Stimulated activated CD4-positive, alpha-beta T cell treated with anti-CD3 and anti-CD28 coated beads, Interleukin-2, amount 100 ng/mL, for 24 hours (primary cell): ENCODE measurements around the gene SIVA1.

Experiments used
- DNase-seq, 2 donors: peaks; one replicate each; pipeline ENCODE4 v3.0.0-alpha.2; 2020

Gene SIVA1

GRCh38 chr14:104798300-104799243 lies 45.6 kb downstream of the SIVA1 start:
- no peak for DNase-seq

- no peak for DNase-seq
Observed at GRCh38 chr14:104799244-104800014, 46.5 kb downstream of the SIVA1 start.

GRCh38 chr14:104800015-104800770 lies 47.2 kb downstream of the SIVA1 start:
- DNase-seq: peak; percentile 80 to 85

DNA sequence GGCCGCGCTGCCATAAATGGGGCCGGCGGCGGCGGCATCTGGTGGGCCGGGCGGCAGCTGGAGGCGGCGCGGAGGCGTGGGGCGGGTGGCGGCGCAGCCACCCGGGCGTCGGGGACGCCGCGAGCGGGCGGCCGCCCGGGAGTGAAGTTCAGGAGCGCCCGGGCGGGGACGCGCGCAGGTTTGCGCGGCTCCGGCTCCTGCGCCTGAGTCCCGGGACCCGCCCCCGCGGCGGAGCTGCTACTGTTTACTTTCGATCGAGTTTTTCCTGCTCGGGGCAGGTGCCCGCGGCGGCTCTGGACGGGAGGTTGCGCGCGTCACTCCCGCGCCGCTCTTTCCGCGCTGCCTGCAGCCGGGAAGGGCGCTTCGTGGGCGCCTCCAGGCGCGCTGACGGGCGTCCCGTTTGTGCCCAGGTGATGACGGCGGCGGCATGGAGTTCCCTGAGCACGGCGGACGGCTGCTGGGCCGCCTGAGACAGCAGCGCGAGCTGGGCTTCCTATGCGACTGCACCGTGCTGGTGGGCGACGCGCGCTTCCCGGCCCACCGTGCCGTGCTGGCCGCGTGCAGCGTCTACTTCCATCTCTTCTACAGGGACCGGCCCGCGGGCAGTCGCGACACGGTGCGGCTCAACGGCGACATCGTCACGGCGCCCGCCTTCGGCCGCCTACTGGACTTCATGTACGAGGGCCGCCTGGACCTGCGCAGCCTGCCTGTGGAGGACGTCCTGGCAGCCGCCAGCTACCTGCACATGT lies 48.0 kb downstream of the SIVA1 start, which contains the start of gene ZBTB42:
TSS of gene ZBTB42 (plus strand) at position 331 of the 749 bp plus-strand sequence. CDS start at position 428, 97 bp downstream.
- DNase-seq: peak; percentile 67 to 77

GRCh38 chr14:104801520-104802393 lies 48.8 kb downstream of the SIVA1 start:
- no peak for DNase-seq

DNA sequence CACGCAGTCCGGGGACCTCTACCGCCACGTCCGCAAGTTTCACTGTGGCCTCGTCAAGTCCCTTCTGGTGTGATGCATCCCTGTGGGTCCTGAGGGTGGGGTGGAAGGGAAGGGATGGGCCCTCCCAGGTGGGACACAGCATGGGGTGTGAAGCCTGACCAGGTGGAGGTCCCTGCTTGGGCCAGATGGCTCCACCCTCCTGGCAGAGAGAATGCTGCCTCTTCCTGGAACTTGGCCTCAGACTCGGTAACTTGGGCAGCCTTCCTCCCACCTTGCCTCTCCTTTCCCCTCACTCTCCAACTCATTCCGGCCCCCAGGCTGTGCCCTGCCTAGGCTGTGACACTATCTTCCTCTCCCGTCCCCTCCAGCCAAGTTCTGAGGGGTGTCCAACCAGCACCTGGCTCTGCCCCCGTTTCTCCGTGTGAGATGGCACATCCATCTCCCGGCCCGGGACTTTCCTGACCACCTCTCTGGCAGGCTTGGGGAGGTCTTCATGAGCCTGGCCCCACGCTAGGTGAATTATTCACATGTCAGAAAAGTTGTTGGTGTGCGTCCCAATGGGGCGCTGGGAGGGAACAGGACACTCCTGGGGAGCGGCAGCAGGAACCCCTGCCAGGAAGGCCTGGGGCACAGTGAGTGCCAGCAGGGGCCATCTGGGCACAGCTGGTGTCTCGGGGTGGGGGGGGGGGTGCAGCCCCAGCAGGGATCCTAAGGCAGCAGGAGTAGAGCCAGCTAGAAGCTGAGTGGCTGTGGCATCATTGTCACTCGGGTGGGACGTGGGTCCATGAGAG lies 49.6 kb downstream of the SIVA1 start:
- DNase-seq: no peak

GRCh38 chr14:104803280-104803911 lies 50.4 kb downstream of the SIVA1 start:
- no peak for DNase-seq

- no peak for DNase-seq
Observed at GRCh38 chr14:104803912-104804410, 51.0 kb downstream of the SIVA1 start.

- DNase-seq: no peak
Observed at GRCh38 chr14:104804481-104805325, 51.8 kb downstream of the SIVA1 start.

GRCh38 chr14:104805326-104805678 lies 52.4 kb downstream of the SIVA1 start:
- no peak for DNase-seq

- DNase-seq: no peak
Observed at GRCh38 chr14:104805941-104806624, 53.1 kb downstream of the SIVA1 start.

DNA sequence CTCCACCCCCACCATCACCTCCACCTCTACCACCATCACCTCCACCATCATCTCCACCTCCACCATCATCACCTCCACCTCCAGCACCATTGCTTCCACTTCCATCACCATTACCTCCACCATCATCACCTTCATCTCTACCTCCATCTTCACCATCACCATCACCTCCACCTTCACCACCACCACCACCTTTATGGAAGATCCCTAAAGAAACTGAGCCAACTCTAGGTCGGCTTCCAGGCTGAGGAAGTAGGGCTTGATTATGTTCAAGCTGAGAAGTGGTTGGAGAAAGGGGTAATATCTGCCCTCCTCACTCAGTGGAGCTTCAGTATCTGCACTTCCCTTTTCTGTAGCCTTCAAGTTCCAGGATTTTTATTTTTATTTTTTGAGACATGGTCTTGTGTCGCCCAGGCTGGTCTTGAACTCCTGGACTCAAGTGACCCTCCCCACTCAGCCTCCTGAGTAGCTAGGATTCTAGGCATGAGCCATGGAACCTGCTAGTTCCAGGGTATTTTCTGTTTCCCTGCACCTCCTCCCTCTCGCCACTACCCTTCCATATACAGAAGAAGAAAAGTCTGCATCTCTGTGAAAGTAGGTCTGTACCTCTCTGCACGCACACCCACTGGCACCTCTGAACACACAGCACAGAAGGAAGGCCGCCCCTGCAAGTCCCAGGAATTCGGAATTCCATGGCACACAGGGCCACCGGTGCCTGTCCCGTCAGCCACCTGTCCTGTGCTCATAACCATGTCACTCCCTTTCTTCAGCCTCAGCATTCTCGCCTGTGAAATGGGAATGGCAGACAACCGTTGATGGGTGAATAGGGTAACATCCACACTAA lies 53.9 kb downstream of the SIVA1 start:
- no peak for DNase-seq

- no peak for DNase-seq
Observed at GRCh38 chr14:104808456-104808855, 55.5 kb downstream of the SIVA1 start.
